Kidney (tissue), 14 donors: ENCODE measurements around the gene SNX10. TPM values are rescaled to one million over a fixed set of nuclear protein-coding genes. Genes with fewer than 3 reads are reported as not detected.

Experiments used
- DNase-seq, 5 donors: peaks; one replicate each; pipeline ENCODE4 v3.0.0-alpha.2; 2013 to 2020
- FAIRE-seq: peaks from 2 replicates; lab custom pipeline; 2012; peaks lifted over from hg19 to GRCh38; lab: Jason Lieb, UNC
- H3K27ac ChIP-seq, 2 donors: one replicate each; pipeline ENCODE4 v1.7.0; 2013; ENCODE audit warnings: low read depth in 2 of 2, low read length in 2 of 2, inconsistent platforms in 1 of 2
- H3K27me3 ChIP-seq: one replicate; pipeline ENCODE4 v1.7.1; 2013; ENCODE audit warnings: low read length, inconsistent platforms; ENCODE audit not compliant: control insufficient read depth, insufficient read depth
- H3K36me3 ChIP-seq, 3 donors: one replicate each; pipeline versions ENCODE4 v1.7.0 to v1.7.1; 2013; ENCODE audit warnings: low read length in 3 of 3, control low read depth in 1 of 3, inconsistent platforms in 1 of 3; ENCODE audit not compliant: insufficient read depth in 3 of 3, control insufficient read depth in 2 of 3
- H3K4me1 ChIP-seq, 3 donors: one replicate each; pipeline versions ENCODE4 v1.7.0 to v1.7.1; 2013; ENCODE audit warnings: low read length in 3 of 3, inconsistent platforms in 1 of 3, low read depth in 1 of 3; ENCODE audit not compliant: control insufficient read depth in 2 of 3, insufficient read depth in 2 of 3
- H3K4me3 ChIP-seq, 3 donors: one replicate each; pipeline versions ENCODE4 v1.7.0 to v1.8.1; 2013; ENCODE audit warnings: low read length in 3 of 3, control low read depth in 1 of 3, inconsistent platforms in 1 of 3
- H3K9ac ChIP-seq, 3 donors: one replicate each; pipeline versions ENCODE4 v1.7.0 to v1.7.1; 2013; ENCODE audit warnings: low read length in 3 of 3, control low read depth in 1 of 3, inconsistent platforms in 1 of 3
- H3K9me3 ChIP-seq, 3 donors: one replicate each; pipeline versions ENCODE4 v1.7.0 to v1.7.1; 2013; ENCODE audit warnings: low read length in 3 of 3, control low read depth in 1 of 3, inconsistent platforms in 1 of 3; ENCODE audit not compliant: control insufficient read depth in 2 of 3, insufficient read depth in 1 of 3
- CTCF ChIP-seq: IDR thresholded peaks from 3 replicates; pipeline ENCODE4 v1.5.1; 2012; ENCODE audit warnings: mild to moderate bottlenecking, moderate library complexity, borderline replicate concordance; ENCODE audit not compliant: insufficient read depth; ENCODE audit errors: extremely low read depth
- intact Hi-C: fragments of 100-400 bp; cut with DNase I; formaldehyde crosslinking; loops from one replicate; pipeline ENCODE4 v1.11.1; 2022
- polyA plus RNA-seq: library from polyadenylated mRNA; stranded (reverse); fragments of 350-450 nt; fragmentation: Illumina TruSeq; extraction: RNeasy Lipid Tissue Mini Kit (QIAGEN cat#74804); gene quantifications from one replicate; pipeline ENCODE4 v1.2.3, GENCODE V29; 2014; ENCODE audit warnings: low read depth, low replicate concordance; ENCODE audit not compliant: insufficient read depth
- total RNA-seq: library from RNA; stranded (reverse); fragmentation: NEBNext Ultra II Directional; extraction: Animal tissue kit (Norgen Biotek cat#: 25700); gene quantifications from one replicate; pipeline ENCODE4 v1.2.1, GENCODE V29; 2021
- donor health status: control.
- donor health status: control.
- donor health status: control.
- donor health status: control.
- donor health status: control.
- donor health status: DM: yes; HTN: yes; CAD: no.
- donor health status: Normal renal cell carcinoma (clear cell type).

The SNX10 gene
- total and polyA plus RNA-seq, 2 donors from 2014 or later = 30.1 to 72.0 TPM

GRCh38 chr7:26275213-26275612 is 16.4 kb upstream of the SNX10 start:
- intact Hi-C loops = no loop called here

GRCh38 chr7:26278770-26279169 is 12.9 kb upstream of the SNX10 start:
- FAIRE-seq = peak; percentile 21
- Histone ChIP-seq H3K27ac (no peak overlapping the region), H3K9ac (no peak overlapping the region), H3K9me3 (no peaks in the 10 kb centered on the region), H3K27me3 (no peaks in the 10 kb centered on the region), H3K36me3 (no peaks in the 10 kb centered on the region), H3K4me3 (no peak overlapping the region), H3K4me1 (no peaks in the 10 kb centered on the region)
- TF ChIP-seq CTCF = peak; percentile 21
- no peak for DNase-seq
- intact Hi-C loops = no loop called here

More at GRCh38 chr7:26275213-26275612, 16.4 kb upstream of the SNX10 start:
- Histone ChIP-seq H3K36me3 (no peaks in the 10 kb centered on the region), H3K4me3 (no peak overlapping the region), H3K4me1 (no peaks in the 10 kb centered on the region), H3K9me3 (no peaks in the 10 kb centered on the region), H3K27ac (no peak overlapping the region), H3K27me3 (no peaks in the 10 kb centered on the region), H3K9ac (no peak overlapping the region)
- FAIRE-seq (no peak), DNase-seq (no peak)
- no peak for TF ChIP-seq CTCF

GRCh38 chr7:26279405-26279804 is 12.3 kb upstream of the SNX10 start:
- no peak overlapping the region for H3K27ac ChIP-seq
- no peak for FAIRE-seq
- DNase-seq = no peak
- H3K4me3 ChIP-seq = no peak overlapping the region
- no peak overlapping the region for H3K9ac ChIP-seq
- intact Hi-C loops = no loop called here
- H3K36me3 ChIP-seq = no peaks in the 10 kb centered on the region
- H3K27me3 ChIP-seq = no peaks in the 10 kb centered on the region
- no peaks in the 10 kb centered on the region for H3K4me1 ChIP-seq
- TF ChIP-seq CTCF = no peak
- H3K9me3 ChIP-seq = no peaks in the 10 kb centered on the region

GRCh38 chr7:26280097-26280496 is 11.6 kb upstream of the SNX10 start:
- no peak overlapping the region for H3K27ac ChIP-seq
- no peak for DNase-seq
- H3K36me3 ChIP-seq = no peaks in the 10 kb centered on the region
- FAIRE-seq = no peak
- no peak overlapping the region for H3K9ac ChIP-seq
- H3K4me3 ChIP-seq = no peak overlapping the region
- H3K4me1 ChIP-seq = no peaks in the 10 kb centered on the region
- H3K27me3 ChIP-seq = no peaks in the 10 kb centered on the region
- intact Hi-C loops = no loop called here
- no peaks in the 10 kb centered on the region for H3K9me3 ChIP-seq
- no peak for TF ChIP-seq CTCF
